ENCODE data around the gene NPAS3.

NPAS3 gene

GRCh38 chr14:33381717-33382116 lies 443.0 kb downstream of the NPAS3 start:
- no peak for DNase-seq (ENCODE audit: low spot score)

- DNase-seq (ENCODE audit: low spot score): no peak
Measured at GRCh38 chr14:33386140-33386539, 447.5 kb downstream of the NPAS3 start.

- no peak for DNase-seq (ENCODE audit: low spot score)
Measured at GRCh38 chr14:33386781-33387180, 448.1 kb downstream of the NPAS3 start.

GRCh38 chr14:33390335-33390734 lies 451.7 kb downstream of the NPAS3 start:
- DNase-seq (ENCODE audit: low spot score): no peak

- no peak for DNase-seq (ENCODE audit: low spot score)
Measured at GRCh38 chr14:33393231-33393894, 454.7 kb downstream of the NPAS3 start.

- DNase-seq (ENCODE audit: low spot score): no peak
Measured at GRCh38 chr14:33393895-33394368, 455.3 kb downstream of the NPAS3 start.

GRCh38 chr14:33401311-33401710 lies 462.6 kb downstream of the NPAS3 start:
- DNase-seq (ENCODE audit: low spot score): no peak

GRCh38 chr14:33402604-33403003 lies 463.9 kb downstream of the NPAS3 start:
- DNase-seq (ENCODE audit: low spot score): no peak

- DNase-seq (ENCODE audit: low spot score): no peak
Measured at GRCh38 chr14:33404054-33404453, 465.4 kb downstream of the NPAS3 start.

- DNase-seq (ENCODE audit: low spot score): no peak
Measured at GRCh38 chr14:33404964-33405574, 466.4 kb downstream of the NPAS3 start.

- DNase-seq (ENCODE audit: low spot score): no peak
Measured at GRCh38 chr14:33406766-33407165, 468.1 kb downstream of the NPAS3 start.

- DNase-seq (ENCODE audit: low spot score): no peak
Measured at GRCh38 chr14:33408291-33408690, 469.6 kb downstream of the NPAS3 start.

- DNase-seq (ENCODE audit: low spot score): no peak
Measured at GRCh38 chr14:33412450-33412849, 473.8 kb downstream of the NPAS3 start.

GRCh38 chr14:33413381-33413780 lies 474.7 kb downstream of the NPAS3 start:
- no peak for DNase-seq (ENCODE audit: low spot score)

GRCh38 chr14:33414041-33414440 lies 475.4 kb downstream of the NPAS3 start:
- DNase-seq (ENCODE audit: low spot score): no peak

GRCh38 chr14:33420051-33420627 lies 481.5 kb downstream of the NPAS3 start:
- DNase-seq (ENCODE audit: low spot score): no peak

GRCh38 chr14:33430414-33431035 lies 491.8 kb downstream of the NPAS3 start:
- DNase-seq (ENCODE audit: low spot score): no peak

GRCh38 chr14:33432407-33433023 lies 493.8 kb downstream of the NPAS3 start:
- DNase-seq (ENCODE audit: low spot score): no peak

GRCh38 chr14:33433396-33433795 lies 494.7 kb downstream of the NPAS3 start:
- DNase-seq (ENCODE audit: low spot score): no peak

GRCh38 chr14:33435911-33436689 lies 497.4 kb downstream of the NPAS3 start:
- no peak for DNase-seq (ENCODE audit: low spot score)

GRCh38 chr14:33441633-33442032 lies 503.0 kb downstream of the NPAS3 start:
- DNase-seq (ENCODE audit: low spot score): no peak

- no peak for DNase-seq (ENCODE audit: low spot score)
Measured at GRCh38 chr14:33444136-33444535, 505.5 kb downstream of the NPAS3 start.
